Iris pigment epithelial cell (primary cell): ENCODE results near the gene NISCH.

Source experiments
- DNase-seq: peaks from one replicate; pipeline ENCODE4 v3.0.0-alpha.2; 2011; ENCODE audit warnings: low read depth

The NISCH gene

DNA sequence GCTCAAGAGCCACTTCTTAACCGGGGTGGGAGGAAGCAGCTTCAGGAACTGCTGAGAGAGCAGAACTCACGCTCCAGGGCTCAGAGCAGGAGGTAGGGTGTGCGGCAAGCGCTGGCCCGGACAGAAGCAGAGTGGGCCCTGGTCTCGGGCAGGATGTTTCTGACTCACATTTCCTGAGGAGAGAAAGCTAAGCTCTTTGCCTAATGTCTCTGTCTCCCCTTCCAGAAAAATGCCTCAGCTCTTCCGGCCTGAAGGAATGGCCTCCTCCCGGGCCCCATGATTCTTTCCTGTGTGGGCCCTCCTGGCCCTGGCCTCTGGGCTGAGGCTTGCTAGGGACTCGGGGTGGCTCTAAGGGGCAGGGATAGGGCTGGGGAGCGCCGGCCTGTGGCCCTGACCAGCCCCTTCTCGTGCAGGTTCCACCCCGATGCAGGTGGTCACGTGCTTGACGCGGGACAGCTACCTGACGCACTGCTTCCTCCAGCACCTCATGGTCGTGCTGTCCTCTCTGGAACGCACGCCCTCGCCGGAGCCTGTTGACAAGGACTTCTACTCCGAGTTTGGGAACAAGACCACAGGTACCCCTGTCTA, 35.6 kb downstream of the NISCH start:
- DNase-seq: peak; percentile 88

DNA sequence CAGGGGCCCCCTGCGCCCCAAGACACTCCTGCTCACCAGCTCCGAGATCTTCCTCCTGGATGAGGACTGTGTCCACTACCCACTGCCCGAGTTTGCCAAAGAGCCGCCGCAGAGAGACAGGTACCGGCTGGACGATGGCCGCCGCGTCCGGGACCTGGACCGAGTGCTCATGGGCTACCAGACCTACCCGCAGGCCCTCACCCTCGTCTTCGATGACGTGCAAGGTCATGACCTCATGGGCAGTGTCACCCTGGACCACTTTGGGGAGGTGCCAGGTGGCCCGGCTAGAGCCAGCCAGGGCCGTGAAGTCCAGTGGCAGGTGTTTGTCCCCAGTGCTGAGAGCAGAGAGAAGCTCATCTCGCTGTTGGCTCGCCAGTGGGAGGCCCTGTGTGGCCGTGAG, 36.7 kb downstream of the NISCH start:
- no peak for DNase-seq

DNA sequence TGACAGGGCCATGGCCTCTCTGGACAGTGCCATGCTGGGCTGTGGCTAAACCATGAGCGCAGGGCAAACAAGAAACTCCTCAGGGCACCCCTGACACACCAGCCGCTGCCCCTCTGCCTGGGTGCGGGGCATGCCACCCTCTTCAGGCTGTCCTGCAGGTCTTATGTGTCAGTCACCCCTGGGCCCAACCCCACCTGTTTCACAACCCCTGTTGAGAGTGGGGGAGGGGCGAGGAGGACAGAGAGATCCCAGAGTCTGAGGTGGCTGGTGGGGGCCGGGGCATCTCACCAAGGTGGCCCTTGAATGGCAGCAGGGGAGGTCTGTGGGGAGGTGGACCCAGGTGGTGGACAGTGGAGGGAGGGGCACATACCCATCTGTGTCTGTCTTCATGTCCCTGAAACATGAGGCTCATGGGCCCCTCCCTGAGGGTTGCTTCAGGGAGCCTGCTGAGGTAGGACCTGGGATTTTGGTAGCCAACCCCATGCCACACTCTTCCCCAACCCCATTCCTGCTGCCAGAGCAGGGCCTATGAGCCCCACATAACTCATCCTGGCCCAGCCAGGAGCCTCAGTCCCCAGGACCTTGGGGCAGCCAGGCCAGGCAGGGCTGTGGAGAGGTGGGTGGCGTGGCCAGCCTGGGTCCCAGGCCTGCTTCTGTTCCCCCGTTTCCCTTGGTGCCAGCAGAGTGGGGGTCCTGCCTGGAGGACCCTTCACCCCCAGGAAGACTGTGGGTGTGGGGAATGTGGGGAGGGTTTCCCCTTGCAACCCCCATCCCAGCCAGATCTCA, 38.0 kb downstream of the NISCH start:
- DNase-seq: no peak

DNA sequence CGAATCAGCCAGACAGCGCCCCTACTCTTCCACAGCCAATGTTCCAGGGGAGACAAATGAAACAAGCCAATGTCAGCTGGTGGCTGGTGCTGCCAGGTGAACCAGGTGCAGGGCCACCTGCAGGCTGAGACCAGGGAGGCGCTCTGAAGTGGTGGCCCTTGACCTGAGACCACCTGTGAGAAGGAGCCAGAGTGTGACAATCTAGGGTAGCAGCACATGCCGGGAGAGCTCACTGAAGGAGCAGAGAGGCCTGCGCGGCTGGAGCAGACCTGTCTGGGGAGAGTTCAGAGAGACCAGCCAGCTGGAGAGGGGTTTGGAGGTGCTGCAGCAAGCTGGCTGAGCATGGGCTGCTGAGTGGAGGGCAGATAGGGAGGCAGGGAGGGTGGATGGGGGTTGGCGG, 39.0 kb downstream of the NISCH start:
- DNase-seq: no peak

DNA sequence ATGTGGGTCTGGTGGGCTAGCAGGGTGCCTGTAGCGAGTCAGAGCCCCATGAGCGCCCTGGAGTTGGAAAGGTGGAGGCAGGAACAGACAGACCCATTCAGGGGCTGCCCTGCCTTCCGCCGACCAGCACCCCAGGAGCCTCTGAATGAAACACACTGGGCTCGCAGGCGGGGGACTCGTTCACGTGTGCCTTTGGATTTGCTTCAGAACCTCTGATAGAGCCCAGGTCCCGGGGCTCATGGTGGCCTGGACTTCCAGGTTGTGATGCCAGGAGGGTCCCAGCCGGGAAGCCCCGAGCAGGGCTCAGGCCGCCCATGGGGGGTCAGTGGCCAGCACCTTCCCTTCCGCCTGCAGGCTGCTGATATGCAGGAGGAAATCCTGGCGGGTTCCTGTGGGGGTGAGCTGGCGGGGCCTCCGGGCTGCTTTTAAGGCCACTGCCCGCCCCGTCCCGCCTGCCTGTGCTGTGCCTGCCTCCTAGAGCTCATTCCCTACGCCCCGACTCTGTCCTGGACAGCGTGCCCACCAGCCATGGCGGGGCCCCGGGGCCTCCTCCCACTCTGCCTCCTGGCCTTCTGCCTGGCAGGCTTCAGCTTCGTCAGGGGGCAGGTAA, 39.6 kb downstream of the NISCH start, which contains the start of gene STAB1:
TSS of gene STAB1 (plus strand) at position 453 of the 610 bp plus-strand sequence. CDS start at position 529, 76 bp downstream.
- DNase-seq: peak; percentile 21

DNA sequence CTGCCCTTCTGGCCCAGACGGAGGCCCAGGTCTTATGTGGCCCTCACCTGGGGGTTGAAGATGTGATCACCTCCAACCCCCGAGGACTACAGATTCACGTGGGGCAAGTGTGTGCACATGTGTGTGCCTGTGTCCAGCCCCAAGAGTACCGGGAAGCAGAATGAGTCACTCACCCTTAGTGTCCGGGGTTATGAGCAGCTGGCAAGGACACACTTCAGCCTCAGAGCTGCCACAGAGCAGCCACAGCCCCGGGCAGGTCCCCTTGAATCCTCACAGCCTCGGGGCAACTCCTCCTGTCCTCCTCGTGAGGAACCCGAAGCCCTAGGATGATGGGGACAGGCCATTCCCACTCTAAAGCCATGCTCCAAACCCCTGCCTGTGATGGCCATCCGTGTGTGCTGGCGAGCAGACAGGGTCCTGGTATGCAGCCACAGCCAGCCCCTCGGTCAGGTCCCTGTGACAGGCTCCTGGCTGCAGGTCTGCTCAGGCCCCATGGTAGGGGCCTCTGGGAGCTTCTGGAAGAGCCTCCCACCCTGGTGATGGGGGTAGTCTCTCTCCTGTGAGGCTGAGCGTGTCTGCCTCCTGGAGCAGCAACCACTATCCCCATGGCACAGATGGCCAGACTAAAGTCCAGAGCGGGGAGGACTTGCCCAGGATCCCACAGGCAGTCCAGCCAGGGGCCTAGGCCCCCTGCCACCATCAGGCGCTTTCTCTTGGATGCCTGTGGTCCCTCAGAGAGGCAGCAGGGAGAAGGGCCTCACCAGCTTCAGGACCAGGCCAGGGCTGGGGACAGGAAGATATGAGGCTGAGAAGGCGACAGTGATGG, 40.6 kb downstream of the NISCH start:
- DNase-seq: peak; percentile 62

DNA sequence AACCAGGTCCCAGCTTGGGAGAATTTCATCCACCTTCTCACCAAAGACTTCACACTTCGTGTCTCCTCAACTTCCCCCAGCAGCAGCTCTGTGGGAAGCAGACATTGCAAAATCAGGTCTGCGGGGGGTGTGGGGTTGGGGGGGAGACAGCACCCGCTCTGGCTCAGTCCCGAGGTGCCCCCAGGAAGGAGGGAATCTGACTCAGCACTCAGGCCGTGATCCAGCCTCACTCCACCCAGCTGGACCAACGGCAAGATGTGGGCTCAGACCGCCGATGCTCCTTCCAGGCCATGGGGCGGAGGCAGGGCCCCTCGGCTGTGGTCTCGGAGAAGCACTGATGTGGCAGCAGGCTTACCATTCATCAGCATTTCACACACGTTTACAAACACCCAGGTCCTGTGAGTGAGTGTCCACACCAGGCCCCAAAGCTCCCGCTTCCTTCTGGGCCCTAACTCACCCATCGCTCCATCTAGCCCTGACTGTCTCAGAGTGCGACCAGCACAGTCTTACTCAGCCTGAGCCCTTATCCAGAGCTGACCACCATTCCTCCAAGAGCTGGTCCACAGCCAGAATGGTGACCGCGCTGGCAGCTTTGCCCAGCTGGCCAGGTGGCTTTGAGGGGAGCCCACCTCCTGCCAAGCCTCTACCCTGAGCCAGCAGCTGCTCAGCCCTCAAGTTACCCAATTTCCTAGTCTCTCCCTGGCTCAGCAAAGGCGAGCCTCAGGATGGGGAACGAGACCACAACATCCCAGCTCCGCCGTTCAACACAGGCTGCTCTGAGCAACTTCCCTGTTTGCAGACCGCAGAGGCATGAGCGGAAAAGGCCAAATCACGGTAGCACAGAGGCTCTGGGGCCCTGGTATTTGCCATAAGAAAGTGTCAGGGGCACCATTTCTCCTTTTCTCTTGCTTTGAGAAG, 43.0 kb downstream of the NISCH start:
- DNase-seq: peak; percentile 90

DNA sequence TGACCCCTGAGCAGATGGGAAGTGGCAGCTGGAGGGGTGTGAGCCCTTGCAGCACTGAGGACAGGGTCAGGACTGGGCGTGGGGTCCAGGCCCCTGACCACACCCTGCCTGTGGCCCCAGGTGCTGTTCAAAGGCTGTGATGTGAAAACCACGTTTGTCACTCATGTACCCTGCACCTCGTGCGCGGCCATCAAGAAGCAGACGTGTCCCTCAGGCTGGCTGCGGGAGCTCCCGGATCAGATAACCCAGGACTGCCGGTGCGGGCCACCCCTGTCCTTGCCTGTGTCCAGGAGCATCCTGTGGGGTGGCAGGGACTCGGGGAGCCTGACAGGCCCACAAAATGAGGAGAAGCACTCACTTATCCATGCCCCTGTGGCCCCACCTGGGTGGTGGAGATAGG, 45.6 kb downstream of the NISCH start:
- no peak for DNase-seq

DNA sequence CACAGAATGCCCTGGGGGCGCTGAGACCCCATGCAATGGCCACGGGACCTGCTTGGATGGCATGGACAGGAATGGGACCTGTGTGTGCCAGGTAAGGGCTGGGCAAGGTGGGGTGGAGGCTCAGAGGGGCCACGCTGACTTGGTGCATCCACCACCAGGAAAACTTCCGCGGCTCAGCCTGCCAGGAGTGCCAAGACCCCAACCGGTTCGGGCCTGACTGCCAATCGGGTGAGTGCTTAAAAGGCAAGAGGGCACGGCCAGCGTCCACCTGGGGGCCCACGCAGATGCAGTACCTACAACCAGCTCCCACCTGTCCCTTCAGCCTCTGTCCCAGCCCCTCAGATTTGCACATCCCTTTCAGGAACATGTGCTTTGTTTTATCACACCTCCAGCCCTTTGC, 46.6 kb downstream of the NISCH start:
- no peak for DNase-seq

DNA sequence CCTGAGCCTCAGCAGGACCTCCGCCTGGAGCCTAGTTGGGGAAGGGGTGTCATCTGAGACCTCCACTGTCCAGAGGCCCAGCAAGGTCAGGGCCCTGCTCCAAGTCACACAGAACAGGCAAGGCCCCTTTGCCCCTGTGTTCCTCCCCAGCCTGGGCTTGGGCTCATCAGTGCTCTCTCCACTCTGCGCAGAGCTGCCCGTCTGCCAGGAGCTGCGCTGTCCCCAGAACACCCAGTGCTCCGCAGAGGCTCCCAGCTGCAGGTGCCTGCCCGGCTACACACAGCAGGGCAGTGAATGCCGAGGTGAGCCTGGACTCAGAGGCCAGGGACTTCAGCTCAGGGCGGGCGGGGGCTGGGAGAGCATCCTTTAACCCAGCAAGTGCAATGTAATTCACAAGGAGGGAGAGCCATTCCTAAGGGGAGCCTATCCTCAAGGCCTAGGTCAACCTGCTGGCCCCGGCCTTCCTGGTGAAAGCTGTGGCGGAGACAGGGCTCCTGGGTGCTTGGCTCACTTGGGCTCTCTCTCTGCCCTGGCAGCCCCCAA, 47.5 kb downstream of the NISCH start:
- DNase-seq: no peak

DNA sequence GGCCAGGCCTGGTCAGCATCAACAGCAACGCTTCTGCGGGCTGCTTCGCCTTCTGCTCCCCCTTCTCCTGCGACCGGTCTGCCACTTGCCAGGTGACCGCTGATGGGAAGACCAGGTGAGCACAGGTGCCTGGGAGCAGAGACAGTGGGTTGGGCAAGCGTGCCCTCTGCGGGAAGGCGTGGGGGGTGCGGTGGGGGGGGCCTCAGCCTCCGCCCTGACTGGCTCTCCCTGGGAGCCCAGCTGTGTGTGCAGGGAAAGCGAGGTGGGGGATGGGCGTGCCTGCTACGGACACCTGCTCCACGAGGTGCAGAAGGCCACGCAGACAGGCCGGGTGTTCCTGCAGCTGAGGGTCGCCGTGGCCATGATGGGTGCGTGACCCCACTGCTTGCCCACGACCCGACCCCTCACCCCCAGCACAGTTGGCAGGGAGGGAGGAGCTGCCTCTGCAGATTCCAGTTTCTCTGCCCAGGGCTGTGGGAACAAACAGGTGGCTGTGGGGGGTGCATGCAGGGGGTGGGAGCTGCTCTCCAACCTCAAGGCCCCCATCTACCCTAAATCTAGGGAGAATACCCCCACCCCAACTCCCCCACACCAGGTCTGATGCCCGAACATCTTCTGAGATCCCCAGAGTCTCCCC, 48.5 kb downstream of the NISCH start:
- DNase-seq: no peak

DNA sequence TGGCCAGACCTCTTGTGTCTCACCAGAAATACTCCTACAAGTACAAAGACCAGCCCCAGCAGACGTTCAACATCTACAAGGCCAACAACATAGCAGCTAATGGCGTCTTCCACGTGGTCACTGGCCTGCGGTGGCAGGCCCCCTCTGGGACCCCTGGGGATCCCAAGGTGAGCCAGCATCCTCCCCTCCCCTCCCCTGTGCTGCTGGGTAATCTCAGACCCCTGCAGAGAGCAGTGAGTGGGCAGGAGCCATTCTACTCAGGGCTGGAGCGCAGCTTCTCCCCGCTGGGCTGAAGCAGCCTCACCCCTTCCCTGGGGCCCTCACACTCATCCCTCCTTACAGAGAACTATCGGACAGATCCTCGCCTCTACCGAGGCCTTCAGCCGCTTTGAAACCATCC, 49.6 kb downstream of the NISCH start:
- no peak for DNase-seq

DNA sequence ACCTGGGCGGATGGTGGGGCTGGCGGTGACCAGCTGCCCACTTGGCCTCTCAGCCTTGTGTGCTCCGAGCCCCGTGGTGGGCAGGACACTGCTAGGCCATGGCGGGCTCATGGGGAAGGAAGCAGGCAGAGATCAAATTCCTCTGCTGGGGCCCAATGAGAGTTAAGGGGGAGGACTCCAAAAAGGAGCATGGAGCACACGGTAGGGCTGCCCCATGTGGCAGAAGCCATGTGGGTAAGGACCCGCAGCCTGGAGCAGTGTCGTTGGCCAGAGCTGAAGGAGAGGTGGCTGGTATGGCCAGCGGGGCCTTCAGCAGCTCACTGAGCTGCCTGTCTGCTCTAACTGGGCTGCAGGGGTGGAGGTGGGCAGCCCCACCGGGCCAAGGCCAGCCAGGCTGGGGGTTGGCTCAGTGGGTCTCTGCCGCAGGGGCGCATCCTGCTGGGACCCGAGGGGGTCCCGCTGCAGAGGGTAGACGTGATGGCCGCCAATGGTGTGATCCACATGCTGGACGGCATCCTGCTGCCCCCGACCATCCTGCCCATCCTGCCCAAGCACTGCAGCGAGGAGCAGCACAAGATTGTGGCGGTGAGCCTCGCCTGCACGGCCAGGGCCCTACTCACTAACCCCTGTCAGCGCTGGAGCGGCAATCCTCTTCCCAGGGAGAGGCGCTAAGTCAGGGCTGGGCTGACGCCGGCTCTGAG, 51.0 kb downstream of the NISCH start:
- no peak for DNase-seq

DNA sequence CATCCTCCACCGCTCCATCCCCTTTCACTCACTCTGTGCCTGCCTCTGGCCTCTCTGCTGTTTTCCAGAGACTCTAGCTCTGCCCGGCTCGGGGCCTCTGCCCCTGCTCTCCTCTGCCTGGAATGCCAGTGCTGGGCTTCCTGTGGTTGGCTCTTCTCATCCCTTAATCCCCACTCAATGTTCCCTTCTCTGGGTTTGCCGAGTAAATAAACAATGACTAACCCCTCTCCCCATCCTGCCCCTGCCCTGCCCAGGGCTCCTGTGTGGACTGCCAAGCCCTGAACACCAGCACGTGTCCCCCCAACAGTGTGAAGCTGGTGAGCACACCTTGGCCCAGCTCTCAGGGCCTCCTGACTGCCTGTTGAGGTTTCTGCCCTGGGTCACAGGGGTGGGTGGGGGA, 52.0 kb downstream of the NISCH start:
- DNase-seq: peak; percentile 84

DNA sequence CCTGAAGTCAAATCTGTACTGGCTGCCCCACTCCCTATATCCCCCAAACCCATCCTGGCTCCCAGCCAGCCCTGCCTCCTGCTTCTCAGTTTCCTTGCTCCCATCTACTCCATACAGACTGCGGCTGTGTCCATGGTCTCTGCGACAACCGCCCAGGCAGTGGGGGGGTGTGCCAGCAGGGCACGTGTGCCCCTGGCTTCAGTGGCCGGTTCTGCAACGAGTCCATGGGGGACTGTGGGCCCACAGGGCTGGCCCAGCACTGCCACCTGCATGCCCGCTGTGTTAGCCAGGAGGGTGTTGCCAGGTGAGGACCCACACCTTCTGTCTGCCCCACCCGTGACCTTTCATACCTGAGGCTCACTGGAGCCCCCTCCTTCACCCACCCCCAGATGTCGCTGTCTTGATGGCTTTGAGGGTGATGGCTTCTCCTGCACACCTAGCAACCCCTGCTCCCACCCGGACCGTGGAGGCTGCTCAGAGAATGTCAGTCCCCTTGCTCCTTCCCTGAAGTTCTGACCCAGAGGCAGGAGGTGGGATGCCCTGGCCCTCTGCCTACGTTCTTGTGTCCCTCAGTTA, 54.4 kb downstream of the NISCH start:
- no peak for DNase-seq

DNA sequence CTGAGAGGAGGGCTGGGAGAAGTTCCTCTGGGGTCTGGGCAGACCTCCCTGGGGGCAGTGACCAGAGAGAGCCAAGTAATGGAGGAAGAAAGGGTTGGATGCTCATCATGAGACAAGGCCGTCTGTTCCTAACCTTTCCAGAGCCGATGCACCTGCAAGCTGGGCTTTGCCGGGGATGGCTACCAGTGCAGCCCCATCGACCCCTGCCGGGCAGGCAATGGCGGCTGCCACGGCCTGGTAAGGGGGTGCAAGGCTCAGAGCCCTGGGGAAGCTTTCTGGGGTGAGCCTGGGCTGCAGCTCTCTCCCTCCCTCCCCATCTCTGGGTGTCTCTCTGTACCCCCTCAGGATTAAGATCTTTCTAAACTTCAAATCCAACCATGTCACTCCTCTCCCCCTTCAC, 56.1 kb downstream of the NISCH start:
- DNase-seq: no peak

DNA sequence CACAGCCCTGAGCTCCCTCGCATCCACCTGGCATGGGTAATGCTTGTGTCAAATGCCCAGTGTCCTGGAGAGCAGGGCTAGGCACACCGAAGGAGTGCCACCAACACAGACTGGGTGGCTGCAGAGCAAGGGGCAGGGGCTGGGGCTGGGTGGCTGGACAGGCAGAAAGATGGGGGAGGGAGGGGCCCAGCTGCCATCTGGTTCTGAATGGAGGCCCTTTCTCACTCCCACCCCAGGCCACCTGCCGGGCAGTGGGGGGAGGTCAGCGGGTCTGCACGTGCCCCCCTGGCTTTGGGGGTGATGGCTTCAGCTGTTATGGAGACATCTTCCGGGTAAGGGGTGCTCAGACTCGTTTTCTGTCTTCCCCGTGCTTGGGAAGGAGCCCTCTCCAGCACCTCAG, 56.7 kb downstream of the NISCH start:
- no peak for DNase-seq

DNA sequence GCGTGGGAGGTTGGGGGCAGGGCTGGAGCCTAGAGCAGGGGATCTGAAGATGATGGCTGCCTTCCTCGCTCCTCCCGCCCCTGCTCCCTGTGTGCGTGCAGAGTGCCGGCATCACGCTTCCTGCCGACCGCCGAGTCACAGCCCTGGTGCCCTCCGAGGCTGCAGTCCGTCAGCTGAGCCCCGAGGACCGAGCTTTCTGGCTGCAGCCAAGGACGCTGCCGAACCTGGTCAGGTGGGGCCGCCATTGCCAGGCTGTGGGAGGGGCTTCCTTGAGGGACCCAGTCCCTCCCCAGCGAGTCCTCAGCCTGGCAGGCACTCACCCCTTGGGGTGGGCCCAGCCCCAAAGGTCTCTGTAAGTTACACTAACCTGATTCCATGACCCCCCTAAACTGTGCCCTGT, 57.3 kb downstream of the NISCH start:
- DNase-seq: no peak

DNA sequence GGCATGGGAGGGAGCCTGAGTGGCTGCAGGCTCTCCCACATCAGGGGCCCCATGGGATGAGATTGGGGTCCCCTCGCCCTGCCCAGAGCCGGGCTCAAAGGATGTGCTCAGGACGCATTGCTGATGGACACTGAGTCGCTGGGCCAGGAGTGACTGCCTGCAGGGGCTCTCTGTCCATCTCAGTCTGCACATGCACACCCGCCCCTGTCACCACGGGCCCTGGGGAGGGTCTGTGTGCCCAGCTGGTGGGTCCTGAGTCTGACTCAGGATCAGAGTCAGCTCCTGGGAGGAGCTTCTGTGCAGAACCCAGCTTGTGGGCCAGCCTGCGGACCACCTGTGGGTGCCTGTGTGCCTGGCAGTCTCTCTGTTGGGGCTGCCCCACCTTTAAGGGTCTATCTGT, 57.9 kb downstream of the NISCH start:
- no peak for DNase-seq

DNA sequence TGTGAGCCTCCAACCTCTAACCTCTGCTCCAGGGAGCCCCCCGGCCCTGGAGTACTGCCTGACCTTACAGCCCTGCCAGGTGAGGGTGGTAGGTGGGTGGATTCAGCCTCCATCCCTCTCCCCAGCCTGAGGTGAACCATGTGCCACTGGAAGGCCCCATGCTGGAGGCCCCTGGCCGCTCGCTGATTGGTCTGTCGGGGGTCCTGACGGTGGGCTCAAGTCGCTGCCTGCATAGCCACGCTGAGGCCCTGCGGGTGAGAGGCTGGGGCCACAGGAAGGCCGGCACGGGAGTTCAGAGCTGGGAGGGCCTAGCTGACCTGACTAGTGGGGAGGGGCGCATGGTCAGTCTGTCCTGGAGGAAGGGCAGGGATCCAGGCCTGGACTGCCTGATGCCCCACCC, 59.2 kb downstream of the NISCH start:
- DNase-seq: no peak
